Stimulated activated CD8-positive, alpha-beta memory T cell treated with anti-CD3 and anti-CD28 coated beads, Interleukin-7, amount 100 ng/mL, for 48 hours (primary cell): ENCODE results near the gene VENTX.
"Not testable (repeated sequence)": the region's sequence is repeated elsewhere in the genome, so short reads cannot be mapped to it uniquely, and the experiment has no call there.

Experiments
- DNase-seq, 2 donors: peaks; one replicate each; pipeline ENCODE4 v3.0.0-alpha.2; 2020; ENCODE audit warnings: low read depth in 1 of 2; ENCODE audit errors: extremely low read depth in 1 of 2

Gene VENTX

GRCh38 chr10:133254421-133255120 is 16.9 kb downstream of the VENTX start:
- DNase-seq, result no peak

- DNase-seq, result no peak
Observed at GRCh38 chr10:133255323-133255722, 17.7 kb downstream of the VENTX start.

GRCh38 chr10:133257489-133258065 is 19.9 kb downstream of the VENTX start:
- DNase-seq, result no peak

- DNase-seq, result peak in 1 of 2 donors; percentile 49
Observed at GRCh38 chr10:133258066-133258817, 20.6 kb downstream of the VENTX start.

GRCh38 chr10:133258818-133259601 is 21.4 kb downstream of the VENTX start:
- peak; percentile 83 to 98 for DNase-seq

- no peak for DNase-seq
Observed at GRCh38 chr10:133259602-133259989, 21.9 kb downstream of the VENTX start.

GRCh38 chr10:133260895-133261725 is 23.5 kb downstream of the VENTX start:
- DNase-seq, result peak in 1 of 2 donors; percentile 75

GRCh38 chr10:133261726-133262325 is 24.2 kb downstream of the VENTX start:
- peak in 1 of 2 donors; percentile 68 for DNase-seq

- DNase-seq, result no peak
Observed at GRCh38 chr10:133262696-133263095, 25.0 kb downstream of the VENTX start.

GRCh38 chr10:133263674-133264073 is 26.0 kb downstream of the VENTX start:
- DNase-seq, result no peak

- DNase-seq, result no peak
Observed at GRCh38 chr10:133264461-133264860, 26.8 kb downstream of the VENTX start.

GRCh38 chr10:133265052-133265451 is 27.4 kb downstream of the VENTX start:
- DNase-seq, result not testable (repeated sequence)

- DNase-seq, result no peak
Observed at GRCh38 chr10:133266056-133266795, 28.6 kb downstream of the VENTX start.

GRCh38 chr10:133267293-133267692 is 29.6 kb downstream of the VENTX start:
- DNase-seq, result no peak

GRCh38 chr10:133267829-133268228 is 30.2 kb downstream of the VENTX start:
- no peak for DNase-seq

GRCh38 chr10:133268532-133268931 is 30.9 kb downstream of the VENTX start:
- no peak for DNase-seq

- no peak for DNase-seq
Observed at GRCh38 chr10:133269367-133269766, 31.7 kb downstream of the VENTX start.

GRCh38 chr10:133270204-133270603 is 32.5 kb downstream of the VENTX start:
- DNase-seq, result no peak

- no peak for DNase-seq
Observed at GRCh38 chr10:133270773-133271297, 33.2 kb downstream of the VENTX start.
